Mesenchymal stem cell (in vitro differentiated cells and primary cell): Measurements from ENCODE around the gene RBMS1.

Experiments used
- DNase-seq: peaks from one replicate; pipeline ENCODE4 v3.0.0-alpha.2; 2013
- H2AFZ ChIP-seq: one replicate; pipeline ENCODE4 v1.6.1; 2013; ENCODE audit warnings: low read depth, mild to moderate bottlenecking, control low read depth, inconsistent platforms, low read length, moderate library complexity
- H2AK5ac ChIP-seq: 2 replicates; pipeline ENCODE4 v1.6.1; 2013; ENCODE audit warnings: low read length, moderate library complexity, mild to moderate bottlenecking, inconsistent platforms; ENCODE audit not compliant: severe bottlenecking
- H2BK120ac ChIP-seq: one replicate; pipeline ENCODE4 v1.6.1; 2013; ENCODE audit warnings: low read depth, mild to moderate bottlenecking, inconsistent platforms, low read length, moderate library complexity
- H2BK12ac ChIP-seq, 2 experiments: one replicate each; pipeline ENCODE4 v1.6.1; 2013; ENCODE audit warnings: inconsistent platforms in 2 of 2, low read length in 2 of 2, mild to moderate bottlenecking in 2 of 2, moderate library complexity in 2 of 2, control low read depth in 1 of 2
- H2BK15ac ChIP-seq: one replicate; pipeline ENCODE4 v1.6.1; 2013; ENCODE audit warnings: mild to moderate bottlenecking, low read depth, inconsistent platforms; ENCODE audit not compliant: poor library complexity, severe bottlenecking
- H2BK5ac ChIP-seq: 2 replicates; pipeline ENCODE4 v1.6.1; 2013; ENCODE audit warnings: low read depth, mild to moderate bottlenecking, low read length, control low read depth, inconsistent platforms; ENCODE audit not compliant: poor library complexity, severe bottlenecking
- H3K14ac ChIP-seq, 2 experiments: one replicate each; pipeline ENCODE4 v1.6.1; 2013; ENCODE audit warnings: inconsistent platforms in 2 of 2, low read length in 2 of 2, control low read depth in 1 of 2, mild to moderate bottlenecking in 1 of 2, moderate library complexity in 1 of 2
- H3K18ac ChIP-seq, 2 experiments: one replicate each; pipeline ENCODE4 v1.6.1; 2013; ENCODE audit warnings: inconsistent platforms in 2 of 2, low read length in 2 of 2, control low read depth in 1 of 2, low read depth in 1 of 2, mild to moderate bottlenecking in 1 of 2
- H3K23ac ChIP-seq, 2 experiments: one replicate each; pipeline ENCODE4 v1.6.1; 2013; ENCODE audit warnings: inconsistent platforms in 2 of 2, low read length in 2 of 2, mild to moderate bottlenecking in 2 of 2, moderate library complexity in 2 of 2, control low read depth in 1 of 2
- H3K27ac ChIP-seq: 2 replicates; pipeline ENCODE4 v1.5.1; 2013; ENCODE audit warnings: mild to moderate bottlenecking, moderate library complexity, low read length, control low read depth, inconsistent platforms; ENCODE audit not compliant: poor library complexity, severe bottlenecking
- H3K27me3 ChIP-seq, 2 experiments: 2 replicates each; pipeline versions ENCODE4 v1.6.1 to v1.7.0; 2013; ENCODE audit warnings: low read length in 2 of 2, mild to moderate bottlenecking in 2 of 2, moderate library complexity in 2 of 2, control low read depth in 1 of 2, inconsistent platforms in 1 of 2; ENCODE audit not compliant: control insufficient read depth in 1 of 2, insufficient read depth in 1 of 2
- H3K36me3 ChIP-seq, 2 experiments: 2 replicates each; pipeline versions ENCODE4 v1.6.1 to v1.7.0; 2013; ENCODE audit warnings: low read length in 2 of 2, control low read depth in 1 of 2, inconsistent platforms in 1 of 2, low read depth in 1 of 2, mild to moderate bottlenecking in 1 of 2; ENCODE audit not compliant: insufficient read depth in 2 of 2, control insufficient read depth in 1 of 2
- H3K4ac ChIP-seq, 2 experiments: one replicate each; pipeline ENCODE4 v1.6.1; 2013; ENCODE audit warnings: inconsistent platforms in 2 of 2, low read length in 2 of 2, mild to moderate bottlenecking in 2 of 2, moderate library complexity in 2 of 2, control low read depth in 1 of 2, low read depth in 1 of 2
- H3K4me1 ChIP-seq: 2 replicates; pipeline ENCODE4 v1.6.1; 2013; ENCODE audit warnings: low read depth, low read length, control low read depth; ENCODE audit not compliant: control insufficient read depth, insufficient read depth
- H3K4me2 ChIP-seq: 2 replicates; pipeline ENCODE4 v1.6.1; 2013; ENCODE audit warnings: low read length, mild to moderate bottlenecking, inconsistent platforms; ENCODE audit not compliant: poor library complexity, severe bottlenecking
- H3K4me3 ChIP-seq, 2 experiments: 2 replicates each; pipeline versions ENCODE4 v1.5.1 to v1.7.0; 2013; ENCODE audit warnings: low read length in 2 of 2, mild to moderate bottlenecking in 2 of 2, control low read depth in 1 of 2, low read depth in 1 of 2; ENCODE audit not compliant: insufficient read depth in 1 of 2
- H3K79me1 ChIP-seq: replicated peaks from 2 replicates; pipeline ENCODE4 v1.6.1; 2013; ENCODE audit warnings: mild to moderate bottlenecking, control low read depth, low read length, inconsistent platforms; ENCODE audit not compliant: poor library complexity, severe bottlenecking
- H3K9ac ChIP-seq: 2 replicates; pipeline ENCODE4 v1.7.0; 2013; ENCODE audit warnings: mild to moderate bottlenecking, low read length, moderate library complexity
- H3K9me3 ChIP-seq: 2 replicates; pipeline ENCODE4 v1.7.0; 2013; ENCODE audit warnings: mild to moderate bottlenecking, low read length; ENCODE audit not compliant: control insufficient read depth
- H4K8ac ChIP-seq: one replicate; pipeline ENCODE4 v1.6.1; 2013; ENCODE audit warnings: inconsistent platforms, mild to moderate bottlenecking, low read length, moderate library complexity
- H4K91ac ChIP-seq: one replicate; pipeline ENCODE4 v1.6.1; 2013; ENCODE audit warnings: mild to moderate bottlenecking, low read length, inconsistent platforms
- WGBS: methylation state at CpG from one replicate; pipeline ENCODE4 v1.1.7; 2013; ENCODE audit warnings: mixed read lengths; 5-methylcytosine and 5-hydroxymethylcytosine counted together

The RBMS1 gene

GRCh38 chr2:160405077-160405867 is 88.3 kb downstream of the RBMS1 start:
- H3K14ac ChIP-seq, result peak overlapping the region in 1 of 2 experiments; percentile 60
- H3K23ac ChIP-seq, result no peak overlapping the region
- 27% methylated on average over 4 of the region's 8 CpGs for WGBS
- H3K4ac ChIP-seq, result peak overlapping the region in 1 of 2 experiments; percentile 51
- H3K4me2 ChIP-seq, result peak overlapping the region; percentile 97
- no peaks in the 10 kb centered on the region for H3K27me3 ChIP-seq
- H3K36me3 ChIP-seq, result peaks cover 0 to 15% of the 10 kb centered on the region in 2 experiments
- no peaks in the 10 kb centered on the region for H3K79me1 ChIP-seq
- H3K9ac ChIP-seq, result peak overlapping the region; percentile 98
- H2BK5ac ChIP-seq, result no peak overlapping the region
- H3K18ac ChIP-seq, result peak overlapping the region in 1 of 2 experiments; percentile 49
- H2BK12ac ChIP-seq, result peak overlapping the region in 1 of 2 experiments; percentile 78
- no peaks in the 10 kb centered on the region for H3K9me3 ChIP-seq
- peak overlapping the region; percentile 35 for H2AK5ac ChIP-seq
- H2BK120ac ChIP-seq, result no peak overlapping the region
- no peak overlapping the region for H2BK15ac ChIP-seq
- H3K4me1 ChIP-seq, result peaks cover 5% of the 10 kb centered on the region
- peak overlapping the region; percentile 36 for H4K8ac ChIP-seq
- H3K27ac ChIP-seq, result peak overlapping the region; percentile 22
- no peak overlapping the region for H4K91ac ChIP-seq
- no peak for DNase-seq
- no peak overlapping the region for H2AFZ ChIP-seq
- peak overlapping the region; percentile 40 to 97 for H3K4me3 ChIP-seq

- H4K8ac ChIP-seq, result no peak overlapping the region
- H2BK15ac ChIP-seq, result no peak overlapping the region
- no peaks in the 10 kb centered on the region for H3K9me3 ChIP-seq
- no peak overlapping the region for H2AFZ ChIP-seq
- no peak overlapping the region for H3K18ac ChIP-seq
- no peak overlapping the region for H2BK120ac ChIP-seq
- H3K27me3 ChIP-seq, result no peaks in the 10 kb centered on the region
- no peak overlapping the region for H3K23ac ChIP-seq
- H4K91ac ChIP-seq, result no peak overlapping the region
- peaks cover 0 to 18% of the 10 kb centered on the region in 2 experiments for H3K36me3 ChIP-seq
- whole genome bisulfite sequencing, result 56% methylated on average over 4 of the region's 5 CpGs
- H3K4ac ChIP-seq, result no peak overlapping the region
- peaks cover 4% of the 10 kb centered on the region for H3K4me1 ChIP-seq
- H3K4me2 ChIP-seq, result no peak overlapping the region
- no peak overlapping the region for H2BK12ac ChIP-seq
- peak overlapping the region in 1 of 2 experiments; percentile 97 for H3K4me3 ChIP-seq
- H2BK5ac ChIP-seq, result no peak overlapping the region
- no peaks in the 10 kb centered on the region for H3K79me1 ChIP-seq
- peak; percentile 78 for DNase-seq
- no peak overlapping the region for H3K14ac ChIP-seq
- H3K9ac ChIP-seq, result peak overlapping the region; percentile 98
- H3K27ac ChIP-seq, result no peak overlapping the region
- no peak overlapping the region for H2AK5ac ChIP-seq
Observed at GRCh38 chr2:160402997-160403979, 90.3 kb downstream of the RBMS1 start.

GRCh38 chr2:160402501-160402900 is 91.1 kb downstream of the RBMS1 start:
- Histone ChIP-seq H2AFZ (no peak overlapping the region), H3K4me1 (peaks cover 4% of the 10 kb centered on the region), H3K27ac (no peak overlapping the region), H3K4ac (no peak overlapping the region), H3K4me3 (peak overlapping the region in 1 of 2 experiments; percentile 97), H3K9ac (peak overlapping the region; percentile 98), H3K79me1 (no peaks in the 10 kb centered on the region), H3K23ac (no peak overlapping the region), H3K14ac (no peak overlapping the region), H4K8ac (no peak overlapping the region), H2BK120ac (no peak overlapping the region), H2BK12ac (no peak overlapping the region), H2BK15ac (no peak overlapping the region), H3K27me3 (no peaks in the 10 kb centered on the region), H3K9me3 (no peaks in the 10 kb centered on the region), H2AK5ac (no peak overlapping the region), H4K91ac (no peak overlapping the region), H2BK5ac (no peak overlapping the region), H3K36me3 (peaks cover 0 to 18% of the 10 kb centered on the region in 2 experiments), H3K4me2 (no peak overlapping the region), H3K18ac (no peak overlapping the region)
- DNase-seq, result peak; percentile 71
- WGBS, result 20% methylated on average over 1 of the region's 1 CpG

- Histone ChIP-seq H3K79me1 (no peaks in the 10 kb centered on the region), H3K4me3 (peak overlapping the region in 1 of 2 experiments; percentile 97), H3K14ac (no peak overlapping the region), H3K9ac (peak overlapping the region; percentile 98), H3K27me3 (no peaks in the 10 kb centered on the region), H4K91ac (no peak overlapping the region), H3K27ac (no peak overlapping the region), H3K36me3 (peaks cover 0 to 18% of the 10 kb centered on the region in 2 experiments), H3K4ac (no peak overlapping the region), H3K4me2 (no peak overlapping the region), H2AK5ac (no peak overlapping the region), H2BK5ac (no peak overlapping the region), H3K4me1 (peaks cover 4% of the 10 kb centered on the region), H2BK12ac (peak overlapping the region in 1 of 2 experiments; percentile 52), H4K8ac (no peak overlapping the region), H2BK120ac (no peak overlapping the region), H3K9me3 (no peaks in the 10 kb centered on the region), H2AFZ (no peak overlapping the region), H2BK15ac (no peak overlapping the region), H3K23ac (no peak overlapping the region), H3K18ac (peak overlapping the region in 1 of 2 experiments; percentile 57)
- 60% methylated on average over 3 of the region's 4 CpGs for WGBS
- DNase-seq, result no peak
Observed at GRCh38 chr2:160401895-160402294, 91.7 kb downstream of the RBMS1 start.
